T-cell (primary cell): ENCODE measurements around the gene SHANK1. TPM values are rescaled to one million over a fixed set of nuclear protein-coding genes. Genes with fewer than 3 reads are reported as not detected.
"Not testable (repeated sequence)": the region's sequence is repeated elsewhere in the genome, so short reads cannot be mapped to it uniquely, and the experiment has no call there.

ENCODE experiments used
- ATAC-seq, 4 experiments: fragments of 200-7000 bp in 3 of 4; fragments of 150-1000 bp in 1 of 4; cut with Tn5 transposase; replicated peaks in 1 of 4; 1 replicate in 3 of 4; 2 replicates in 1 of 4; pipeline ENCODE4 v1.10.0; 2021; ENCODE audit warnings: moderate library complexity in 3 of 4, mild to moderate bottlenecking in 2 of 4, moderate number of reproducible peaks in 1 of 4
- CTCF ChIA-PET, 2 donors: fragments of 300-600 bp; sonication (Branson Sonifier 250); formaldehyde crosslinking; loops; one replicate each; lab custom pipeline; 2022; ENCODE audit warnings: antibody characterized with exemption in 2 of 2; lab: Charles Lee
- POLR2A ChIA-PET, 2 donors: fragments of 300-600 bp; sonication (Branson Sonifier 250); formaldehyde crosslinking; loops; one replicate each; lab custom pipeline; 2022; ENCODE audit warnings: antibody characterized with exemption in 2 of 2; lab: Charles Lee
- DNase-seq, 35 experiments: peaks; one replicate each; pipeline versions ENCODE4 v3.0.0 to v3.0.0-alpha.2; 2013 to 2023
- H3K27ac ChIP-seq: one replicate; pipeline ENCODE4 v1.5.1; 2013; ENCODE audit warnings: low read length
- H3K27me3 ChIP-seq, 2 experiments: replicated peaks in 1 of 2; 1 replicate in 1 of 2; 2 replicates in 1 of 2; pipeline versions ENCODE4 v1.6.1 to v1.7.0; 2013; ENCODE audit warnings: low read length in 1 of 2, mixed read lengths in 1 of 2; ENCODE audit not compliant: control insufficient read depth in 2 of 2, insufficient read depth in 2 of 2; ENCODE audit errors: extremely low read depth in 1 of 2
- H3K36me3 ChIP-seq, 2 donors: 1 replicate in 1 of 2; 2 replicates in 1 of 2; pipeline versions ENCODE4 v1.6.1 to v1.7.0; 2013; ENCODE audit warnings: low read length in 1 of 2; ENCODE audit not compliant: control insufficient read depth in 2 of 2, insufficient read depth in 1 of 2; ENCODE audit errors: extremely low read depth in 1 of 2
- H3K4me1 ChIP-seq, 2 experiments: 1 replicate in 1 of 2; 2 replicates in 1 of 2; pipeline versions ENCODE4 v1.6.1 to v1.7.0; 2013; ENCODE audit warnings: low read length in 2 of 2, mixed read lengths in 1 of 2; ENCODE audit not compliant: insufficient read depth in 2 of 2, control insufficient read depth in 1 of 2; ENCODE audit errors: extremely low read depth in 1 of 2
- H3K4me3 ChIP-seq, 2 donors: 1 replicate in 1 of 2; 2 replicates in 1 of 2; pipeline versions ENCODE4 v1.5.1 to v1.7.0; 2013; ENCODE audit warnings: mild to moderate bottlenecking in 2 of 2, low read length in 1 of 2, moderate library complexity in 1 of 2; ENCODE audit not compliant: control insufficient read depth in 1 of 2; ENCODE audit errors: extremely low read depth in 1 of 2
- H3K9me3 ChIP-seq: 2 replicates; pipeline ENCODE4 v1.7.0; 2013
- H3K27ac Mint-ChIP-seq, 2 donors: one replicate each; pipeline ENCODE4 v1.8.0; 2020 to 2021; ENCODE audit warnings: mild to moderate bottlenecking in 2 of 2, mixed read lengths in 2 of 2
- H3K27me3 Mint-ChIP-seq, 2 donors: one replicate each; pipeline ENCODE4 v1.8.0; 2021 to 2022; ENCODE audit warnings: mixed read lengths in 2 of 2
- H3K36me3 Mint-ChIP-seq: one replicate; pipeline ENCODE4 v1.8.0; 2021; ENCODE audit warnings: mixed read lengths
- H3K4me1 Mint-ChIP-seq, 3 donors: one replicate each; pipeline ENCODE4 v1.8.0; 2020 to 2022; ENCODE audit warnings: mixed read lengths in 3 of 3, mild to moderate bottlenecking in 1 of 3
- H3K4me3 Mint-ChIP-seq, 3 donors: one replicate each; pipeline ENCODE4 v1.8.0; 2020 to 2022; ENCODE audit warnings: mild to moderate bottlenecking in 3 of 3, mixed read lengths in 3 of 3, moderate library complexity in 3 of 3
- H3K9me3 Mint-ChIP-seq, 3 donors: one replicate each; pipeline ENCODE4 v1.8.0; 2020 to 2022; ENCODE audit warnings: mixed read lengths in 3 of 3
- WGBS: methylation state at CpG from one replicate; pipeline ENCODE4 v1.1.5; 2013; ENCODE audit warnings: missing lambda C conversion rate; ENCODE audit not compliant: insufficient coverage; 5-methylcytosine and 5-hydroxymethylcytosine counted together
- total RNA-seq, 35 experiments: library from RNA in 6 of 35; stranded (reverse) in 6 of 35; fragments of 120-200 nt in 1 of 35; gene quantifications; one replicate each; pipeline versions ENCODE4 v1.2.1 to v1.2.4 and lab custom pipeline; 2013 to 2026

The SHANK1 gene
- total RNA-seq: 1 to 10 TPM in 2 of 5 donors, under 1 TPM in 3; 0.06 to 3.3 (median 0.36) TPM
- 0.50 TPM for total RNA-seq (2013)
- 0 to 2.1 (median 0.27) reads per million in 29 experiments for total RNA-seq (lab: John Stamatoyannopoulos, UW)

- no peak within 1 kb of the TSS for H3K27ac Mint-ChIP-seq
- no peaks in the 10 kb centered on the region for H3K36me3 Mint-ChIP-seq
- ChIA-PET CTCF (no interaction called here), POLR2A (no interaction called here)
- Histone ChIP-seq H3K36me3 (no peaks in the 10 kb centered on the region), H3K9me3 (no peaks in the 10 kb centered on the region), H3K27ac (no peak within 1 kb of the TSS), H3K27me3 (peaks cover 4 to 85% of the 10 kb centered on the region in 2 experiments), H3K4me3 (no peak within 1 kb of the TSS), H3K4me1 (peaks cover 0 to 23% of the 10 kb centered on the region in 2 experiments)
- H3K4me3 Mint-ChIP-seq: peak within 1 kb of the TSS; percentile 2 to 69 (median 49)
- WGBS: 5% methylated on average over 32 of the region's 47 CpGs
- H3K27me3 Mint-ChIP-seq: peaks cover 48 to 73% of the 10 kb centered on the region in 2 donors
- DNase-seq (no peak), ATAC-seq (no peak)
- H3K9me3 Mint-ChIP-seq: no peaks in the 10 kb centered on the region
- H3K4me1 Mint-ChIP-seq: peaks cover 9 to 21% (median 19%) of the 10 kb centered on the region in 3 donors
Observed at GRCh38 chr19:50719566-50719965, at the start of gene SHANK1. TSS of gene SHANK1 (minus strand) at chr19:50719802. CDS start at chr19:50716919, 2,883 bp downstream.

GRCh38 chr19:50768277-50768676, 48.7 kb upstream of the SHANK1 start:
- 32% methylated on average over 4 of the region's 5 CpGs for WGBS
- ChIA-PET CTCF (no interaction called here), POLR2A (no interaction called here)
- no peak for DNase-seq
- no peaks in the 10 kb centered on the region for H3K9me3 Mint-ChIP-seq
- peaks cover 21 to 26% of the 10 kb centered on the region in 2 donors for H3K27me3 Mint-ChIP-seq
- no peak overlapping the region for H3K27ac Mint-ChIP-seq
- ATAC-seq: no peak
- H3K4me1 ChIP-seq: no peaks in the 10 kb centered on the region
- H3K4me1 Mint-ChIP-seq: no peaks in the 10 kb centered on the region
- H3K4me3 Mint-ChIP-seq: no peak overlapping the region
- peaks cover 0 to 26% of the 10 kb centered on the region in 2 experiments for H3K27me3 ChIP-seq
- H3K27ac ChIP-seq: no peak overlapping the region
- no peaks in the 10 kb centered on the region for H3K36me3 Mint-ChIP-seq
- H3K9me3 ChIP-seq: no peaks in the 10 kb centered on the region
- H3K4me3 ChIP-seq: no peak overlapping the region
- H3K36me3 ChIP-seq: no peaks in the 10 kb centered on the region

- DNase-seq, CTCF ChIA-PET, ATAC-seq, H3K9me3 ChIP-seq, H3K9me3 Mint-ChIP-seq, H3K4me3 Mint-ChIP-seq, H3K27ac Mint-ChIP-seq, H3K4me1 Mint-ChIP-seq, H3K36me3 ChIP-seq, H3K4me1 ChIP-seq, POLR2A ChIA-PET, H3K4me3 ChIP-seq, H3K27ac ChIP-seq, H3K36me3 Mint-ChIP-seq: not testable (repeated sequence)
- WGBS: 60% methylated on average over 5 of the region's 5 CpGs
- peaks cover 21 to 26% of the 10 kb centered on the region in 2 donors for H3K27me3 Mint-ChIP-seq
- H3K27me3 ChIP-seq: peaks cover 0 to 25% of the 10 kb centered on the region in 2 experiments
Observed at GRCh38 chr19:50767263-50767662, 47.7 kb upstream of the SHANK1 start.

DNA sequence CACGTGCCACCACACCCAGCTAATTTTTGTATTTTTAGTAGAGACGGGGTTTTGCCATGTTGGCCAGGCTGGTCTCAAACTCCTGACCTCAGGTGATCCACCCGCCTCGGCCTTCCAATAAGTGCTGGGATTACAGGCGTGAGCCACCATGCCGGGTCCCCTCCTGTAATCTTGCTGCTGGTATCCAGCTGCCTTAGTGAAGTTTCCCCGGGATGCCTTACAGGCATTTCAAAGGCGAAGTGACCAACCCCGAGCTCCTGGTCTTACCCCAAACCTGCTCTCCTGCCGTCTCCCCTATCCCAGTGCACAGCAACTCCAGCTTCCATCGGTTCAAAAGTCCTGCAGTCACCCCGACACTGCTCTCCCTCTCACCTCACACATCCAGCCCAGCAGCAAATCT, 47.1 kb upstream of the SHANK1 start:
- H3K9me3 Mint-ChIP-seq, H3K27ac ChIP-seq, H3K9me3 ChIP-seq, H3K4me1 Mint-ChIP-seq, POLR2A ChIA-PET, H3K4me1 ChIP-seq, H3K4me3 ChIP-seq, H3K27ac Mint-ChIP-seq, H3K36me3 Mint-ChIP-seq, H3K4me3 Mint-ChIP-seq, CTCF ChIA-PET, ATAC-seq, H3K36me3 ChIP-seq, DNase-seq: not testable (repeated sequence)
- H3K27me3 ChIP-seq: peaks cover 0 to 25% of the 10 kb centered on the region in 2 experiments
- 78% methylated on average over 8 of the region's 12 CpGs for WGBS
- H3K27me3 Mint-ChIP-seq: peaks cover 21 to 26% of the 10 kb centered on the region in 2 donors

- H3K36me3 ChIP-seq: no peaks in the 10 kb centered on the region
- H3K9me3 ChIP-seq: no peaks in the 10 kb centered on the region
- no peak overlapping the region for H3K27ac ChIP-seq
- 100% methylated on average over 2 of the region's 7 CpGs for WGBS
- no peak for ATAC-seq
- no peak for DNase-seq
- Mint-ChIP-seq H3K27me3 (peaks cover 15 to 23% of the 10 kb centered on the region in 2 donors), H3K9me3 (peaks cover 0 to 4% (median 0%) of the 10 kb centered on the region in 3 donors), H3K36me3 (no peaks in the 10 kb centered on the region), H3K4me1 (no peaks in the 10 kb centered on the region), H3K4me3 (no peak overlapping the region), H3K27ac (no peak overlapping the region)
- H3K27me3 ChIP-seq: peaks cover 0 to 13% of the 10 kb centered on the region in 2 experiments
- ChIA-PET CTCF (interaction anchor here (0.5 to 0.6 kb wide), 2 partner anchors 41 to 256 kb away, joined by 3 read pairs; partner anchors contain the start of gene CLEC11A (in 1 of the 2)), POLR2A (no interaction called here)
- no peaks in the 10 kb centered on the region for H3K4me1 ChIP-seq
- H3K4me3 ChIP-seq: no peak overlapping the region
Observed at GRCh38 chr19:50764409-50764808, 44.8 kb upstream of the SHANK1 start.

DNA sequence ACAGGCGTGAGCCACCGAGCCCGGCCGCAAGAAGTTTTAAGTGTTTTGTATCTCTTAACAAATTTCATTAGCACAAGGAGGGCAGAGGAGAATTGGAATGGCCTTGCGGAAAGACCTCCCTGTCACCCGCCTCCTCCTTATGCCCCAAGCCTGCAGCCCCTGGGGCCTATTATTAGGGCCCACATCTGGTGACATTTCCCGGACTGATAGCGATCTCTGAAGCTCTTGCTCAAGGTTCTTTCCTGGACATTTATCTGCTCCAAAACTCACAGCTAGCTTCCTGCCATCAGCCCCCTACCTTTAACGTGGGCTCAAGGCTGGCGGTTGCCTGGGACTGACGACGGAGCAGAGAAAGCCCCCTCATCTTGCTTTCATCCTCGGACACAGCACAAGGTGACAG, 43.9 kb upstream of the SHANK1 start:
- H3K27ac ChIP-seq, H3K36me3 Mint-ChIP-seq, POLR2A ChIA-PET, H3K4me3 ChIP-seq, CTCF ChIA-PET, H3K4me3 Mint-ChIP-seq, H3K27me3 ChIP-seq, H3K36me3 ChIP-seq, ATAC-seq, H3K4me1 ChIP-seq, H3K9me3 Mint-ChIP-seq, H3K27ac Mint-ChIP-seq, H3K4me1 Mint-ChIP-seq, H3K9me3 ChIP-seq, DNase-seq: not testable (repeated sequence)
- WGBS: no CpG with 5 or more reads among the region's 13 CpGs
- H3K27me3 Mint-ChIP-seq: peaks cover 15 to 21% of the 10 kb centered on the region in 2 donors

DNA sequence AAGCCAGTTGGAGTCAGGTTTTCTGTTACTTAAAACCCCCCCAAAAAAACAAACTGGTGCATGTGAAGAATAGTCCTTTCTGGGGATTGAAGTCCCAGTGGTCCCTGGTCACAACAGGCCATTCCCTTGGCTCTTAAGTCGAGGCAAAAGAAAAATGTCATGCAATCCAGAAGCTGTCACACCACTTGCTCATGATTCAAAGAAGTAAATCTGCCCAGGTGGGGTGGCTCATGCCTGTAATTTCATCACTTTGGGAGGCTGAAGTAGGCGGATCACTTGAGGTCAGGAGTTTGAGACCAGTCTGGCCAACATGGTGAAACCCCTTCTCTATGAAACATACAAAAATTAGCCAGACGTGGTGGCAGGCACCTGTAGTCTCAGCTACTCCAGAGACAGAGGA, 41.9 kb upstream of the SHANK1 start:
- POLR2A ChIA-PET, ATAC-seq, H3K36me3 Mint-ChIP-seq, H3K4me3 Mint-ChIP-seq, H3K4me3 ChIP-seq, DNase-seq, H3K27ac Mint-ChIP-seq, H3K4me1 Mint-ChIP-seq, H3K27me3 ChIP-seq, H3K36me3 ChIP-seq, H3K9me3 Mint-ChIP-seq, H3K9me3 ChIP-seq, H3K4me1 ChIP-seq, CTCF ChIA-PET, H3K27ac ChIP-seq: not testable (repeated sequence)
- peaks cover 9 to 22% of the 10 kb centered on the region in 2 donors for H3K27me3 Mint-ChIP-seq
- whole genome bisulfite sequencing: 68% methylated on average over 2 of the region's 3 CpGs
